Measurements from ENCODE around the gene GOLGB1.

Gene GOLGB1

DNA sequence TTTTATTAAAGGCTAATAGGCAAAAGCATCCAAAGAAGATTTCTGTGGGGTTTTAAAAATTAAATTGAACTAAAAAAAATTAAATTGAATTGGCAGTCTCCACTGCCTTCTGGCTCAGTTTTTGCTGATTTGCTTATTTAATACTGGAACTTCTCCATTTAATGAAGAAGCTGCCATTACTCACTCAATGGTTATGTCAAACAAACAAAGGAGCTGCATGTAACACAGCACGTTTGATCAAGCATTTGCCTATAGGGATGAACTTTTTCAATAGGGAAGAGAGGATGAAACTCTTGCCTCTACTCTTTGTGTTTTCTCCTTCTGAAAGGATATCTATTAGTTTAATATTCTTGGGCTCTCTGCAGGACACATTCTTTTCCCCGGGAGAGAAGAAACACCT, 84.1 kb downstream of the GOLGB1 start:
- TF ChIP-seq, protein P1, sequence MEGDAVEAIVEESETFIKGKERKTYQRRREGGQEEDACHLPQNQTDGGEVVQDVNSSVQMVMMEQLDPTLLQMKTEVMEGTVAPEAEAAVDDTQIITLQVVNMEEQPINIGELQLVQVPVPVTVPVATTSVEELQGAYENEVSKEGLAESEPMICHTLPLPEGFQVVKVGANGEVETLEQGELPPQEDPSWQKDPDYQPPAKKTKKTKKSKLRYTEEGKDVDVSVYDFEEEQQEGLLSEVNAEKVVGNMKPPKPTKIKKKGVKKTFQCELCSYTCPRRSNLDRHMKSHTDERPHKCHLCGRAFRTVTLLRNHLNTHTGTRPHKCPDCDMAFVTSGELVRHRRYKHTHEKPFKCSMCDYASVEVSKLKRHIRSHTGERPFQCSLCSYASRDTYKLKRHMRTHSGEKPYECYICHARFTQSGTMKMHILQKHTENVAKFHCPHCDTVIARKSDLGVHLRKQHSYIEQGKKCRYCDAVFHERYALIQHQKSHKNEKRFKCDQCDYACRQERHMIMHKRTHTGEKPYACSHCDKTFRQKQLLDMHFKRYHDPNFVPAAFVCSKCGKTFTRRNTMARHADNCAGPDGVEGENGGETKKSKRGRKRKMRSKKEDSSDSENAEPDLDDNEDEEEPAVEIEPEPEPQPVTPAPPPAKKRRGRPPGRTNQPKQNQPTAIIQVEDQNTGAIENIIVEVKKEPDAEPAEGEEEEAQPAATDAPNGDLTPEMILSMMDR (IDR thresholded peaks at IDR 0.05; ENCODE audit: insufficient read depth, low read depth, low read length, missing control alignments): no peak
- DNase-seq (ENCODE audit: low read depth): no peak
- H3K4me3 ChIP-seq (ENCODE audit: low read depth, low read length): no peak overlapping the region

DNA sequence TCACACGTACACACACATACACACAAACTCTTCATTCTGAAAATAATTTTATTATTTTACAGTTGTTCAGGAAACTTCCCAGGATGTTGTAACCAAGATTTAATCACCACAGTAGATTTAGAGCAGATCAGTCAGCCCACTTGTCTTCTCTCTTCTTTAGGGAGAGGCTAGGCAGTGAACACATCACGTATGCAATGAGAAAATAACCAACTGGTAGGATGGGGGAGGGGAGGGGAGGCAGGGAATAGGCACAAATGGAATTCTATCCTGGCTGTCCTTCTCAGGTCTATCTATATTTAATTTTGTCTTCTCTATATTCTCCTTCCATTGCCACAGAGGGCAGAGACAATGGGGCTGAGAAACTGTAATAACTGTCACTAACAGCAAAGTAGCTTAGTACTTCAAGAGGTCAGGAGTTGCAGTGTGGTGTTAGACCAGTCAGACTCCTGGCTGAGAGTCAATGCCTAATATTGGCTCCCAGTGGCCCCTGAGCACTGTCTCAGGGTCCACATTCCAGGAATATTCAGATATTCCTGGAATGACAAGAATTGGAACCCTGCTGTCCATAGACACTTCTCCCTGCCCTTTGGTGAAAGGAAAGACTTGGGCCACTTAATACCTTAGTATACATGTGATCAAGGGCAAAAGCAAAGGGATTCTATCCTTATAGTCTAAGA, 86.2 kb downstream of the GOLGB1 start:
- TF ChIP-seq, protein P1 (IDR thresholded peaks at IDR 0.05; ENCODE audit: insufficient read depth, low read depth, low read length, missing control alignments): no peak
- no peak for DNase-seq (ENCODE audit: low read depth)
- no peak overlapping the region for H3K4me3 ChIP-seq (ENCODE audit: low read depth, low read length)

DNA sequence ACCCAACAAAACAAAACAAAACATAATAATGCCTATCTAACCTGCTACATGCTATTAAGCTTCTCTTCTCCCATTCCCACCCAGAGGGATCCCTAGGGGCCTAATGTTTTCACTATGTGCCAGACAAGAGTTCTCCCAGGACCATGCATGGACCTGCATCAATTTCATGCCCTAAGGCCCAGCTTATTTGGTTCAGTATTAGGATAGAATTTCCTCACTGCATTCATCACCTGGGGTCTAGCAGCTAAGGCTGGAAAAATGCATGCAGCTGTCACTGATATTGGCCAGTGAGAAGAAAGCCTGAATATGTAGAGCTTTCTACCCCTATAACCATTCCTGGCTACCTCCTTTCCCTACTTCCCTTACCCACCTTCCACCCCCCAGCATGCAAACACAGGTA, 86.8 kb downstream of the GOLGB1 start:
- TF ChIP-seq, protein P1 (IDR thresholded peaks at IDR 0.05; ENCODE audit: insufficient read depth, low read depth, low read length, missing control alignments): no peak

DNA sequence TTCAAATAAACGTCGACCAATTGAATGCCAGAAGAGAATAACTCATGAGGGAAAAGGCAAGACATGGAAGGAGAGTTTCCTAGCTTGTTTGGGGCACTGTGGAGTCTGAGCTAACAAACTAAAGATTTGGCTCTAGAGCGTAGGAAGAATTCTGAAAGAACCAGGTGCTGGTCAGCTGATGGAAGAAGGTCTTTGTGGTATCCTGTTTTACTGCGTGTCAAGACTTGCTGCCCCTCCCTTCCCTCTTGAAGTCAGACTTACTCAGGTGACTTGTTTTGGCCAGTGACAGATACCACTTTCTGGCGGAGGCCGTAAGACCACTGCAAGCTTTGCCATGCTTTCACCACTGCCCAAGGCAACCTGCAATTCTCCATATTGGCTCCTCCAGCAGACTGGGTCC, 88.2 kb downstream of the GOLGB1 start:
- peak; percentile 41 for DNase-seq (ENCODE audit: low read depth)
- TF ChIP-seq, protein P1 (IDR thresholded peaks at IDR 0.05; ENCODE audit: insufficient read depth, low read depth, low read length, missing control alignments): no peak
- no peak overlapping the region for H3K4me3 ChIP-seq (ENCODE audit: low read depth, low read length)

More for the DNA sequence above, 86.8 kb downstream of the GOLGB1 start:
- no peak for DNase-seq (ENCODE audit: low read depth)
- no peak overlapping the region for H3K4me3 ChIP-seq (ENCODE audit: low read depth, low read length)

DNA sequence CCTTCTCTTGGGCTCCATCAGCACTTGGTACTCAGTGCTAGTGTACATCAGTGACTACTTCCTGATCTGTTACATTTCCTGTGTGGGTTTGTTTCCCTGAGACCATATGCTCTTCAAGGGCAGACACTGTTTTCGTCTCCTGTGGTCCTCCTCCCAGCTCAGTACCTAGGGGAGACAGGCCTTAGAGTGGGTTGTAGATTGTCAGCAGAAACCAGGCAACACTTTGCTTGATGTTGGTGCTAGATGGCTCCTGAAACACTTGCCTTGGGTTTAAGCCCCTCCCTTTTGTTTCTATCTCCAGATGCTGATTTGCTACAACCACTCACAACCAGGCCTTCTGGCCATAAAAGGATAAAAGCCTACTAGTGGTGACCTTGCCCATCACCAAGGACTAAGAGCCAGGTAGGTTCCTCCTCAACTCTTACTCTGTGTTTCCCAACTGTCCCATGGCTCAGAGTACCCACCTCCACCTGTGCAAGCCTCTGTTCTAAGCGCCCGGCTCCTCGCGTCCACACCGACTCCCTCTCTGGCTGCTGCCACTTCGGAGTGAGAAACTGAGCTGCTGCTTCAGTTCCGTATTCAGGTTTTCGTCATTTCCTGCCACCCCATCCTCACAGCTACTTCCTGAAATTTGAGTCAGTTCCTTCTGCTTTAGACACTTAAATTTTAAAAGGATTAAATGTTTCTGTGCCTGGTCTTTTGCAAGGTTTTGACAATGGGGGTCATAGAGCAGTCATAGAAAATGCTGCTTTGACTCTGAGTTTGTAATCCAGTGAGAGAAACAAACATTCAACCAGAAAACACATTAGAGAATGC, 89.0 kb downstream of the GOLGB1 start, which contains the start of gene HCLS1:
Gene HCLS1 (minus strand): TSS at position 548 of the 816 bp plus-strand sequence. CDS start 2,556 bp downstream, outside the sequence.
- TF ChIP-seq, protein P1 (IDR thresholded peaks at IDR 0.05; ENCODE audit: insufficient read depth, low read depth, low read length, missing control alignments): no peak
- peak; percentile 90 for DNase-seq (ENCODE audit: low read depth)
- peak within 1 kb of the TSS; percentile 56 for H3K4me3 ChIP-seq (ENCODE audit: low read depth, low read length)

DNA sequence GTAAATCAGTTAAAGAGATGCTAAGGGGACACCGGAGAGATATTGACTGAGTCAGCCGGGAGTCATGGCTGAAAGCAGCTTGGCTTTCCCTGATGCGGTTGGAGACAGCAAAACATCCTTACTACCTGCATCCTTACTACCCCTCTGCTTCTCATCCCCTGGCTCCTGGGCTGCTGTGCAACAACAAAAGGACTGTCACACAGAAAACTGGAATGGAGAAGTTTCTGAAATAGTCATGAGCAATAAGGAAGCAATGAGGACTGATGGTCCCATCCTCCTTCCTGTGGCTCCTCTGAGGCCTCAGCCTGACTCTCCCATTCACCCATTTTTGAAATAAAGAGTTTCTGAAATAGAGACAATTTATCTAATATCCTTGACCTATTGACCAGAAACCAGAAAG, 90.0 kb downstream of the GOLGB1 start:
- peak overlapping the region; percentile 56 for H3K4me3 ChIP-seq (ENCODE audit: low read depth, low read length)

More for the DNA sequence above, 90.0 kb downstream of the GOLGB1 start:
- no peak for DNase-seq (ENCODE audit: low read depth)
- TF ChIP-seq, protein P1 (IDR thresholded peaks at IDR 0.05; ENCODE audit: insufficient read depth, low read depth, low read length, missing control alignments): no peak
